Endothelial cell of umbilical vein (primary cell): Measurements from ENCODE around the gene STAB2. TPM values are rescaled to one million over a fixed set of nuclear protein-coding genes. Genes with fewer than 3 reads are reported as not detected.

Experiments
- BruUV-seq: library from RNA; stranded (reverse); fragments of 400-500 nt; replicated peaks from 2 replicates; lab custom pipeline; 2021; lab: Mats Ljungman, UMichigan
- CTCF ChIA-PET: fragments of 300-600, 350-600 bp; sonication (Branson Sonifier 250); formaldehyde crosslinking; loops from one replicate; lab custom pipeline; 2021; ENCODE audit warnings: antibody characterized with exemption, inconsistent platforms; lab: Charles Lee
- POLR2A ChIA-PET: fragments of 300-600, 350-600 bp; sonication (Branson Sonifier 250); formaldehyde crosslinking; loops from one replicate; lab custom pipeline; 2021; ENCODE audit warnings: antibody characterized with exemption, inconsistent platforms; lab: Charles Lee
- DNase-seq: peaks from one replicate; pipeline ENCODE4 v3.0.0-alpha.2; 2011; ENCODE audit warnings: low read depth, low spot score
- FAIRE-seq: peaks from 2 replicates; lab custom pipeline; 2011; peaks lifted over from hg19 to GRCh38; lab: Jason Lieb, UNC
- H2AFZ ChIP-seq: 2 replicates; pipeline ENCODE4 v1.6.0; 2012; ENCODE audit warnings: low read depth, low read length, control low read depth, inconsistent platforms
- H3K27ac ChIP-seq: 2 replicates; pipeline ENCODE4 v1.5.1; 2011; ENCODE audit warnings: low read depth, mild to moderate bottlenecking, control low read depth, low read length, moderate library complexity; ENCODE audit not compliant: insufficient read depth
- H3K27me3 ChIP-seq, 2 experiments: 2 replicates each; pipeline versions ENCODE4 v1.6.0 to v1.6.1; 2011; ENCODE audit warnings: low read length in 2 of 2, mixed read lengths in 1 of 2; ENCODE audit not compliant: control insufficient read depth in 2 of 2, insufficient read depth in 2 of 2
- H3K36me3 ChIP-seq, 2 experiments: 2 replicates in 1 of 2; 3 replicates in 1 of 2; pipeline ENCODE4 v1.5.1; 2011; ENCODE audit warnings: low read length in 2 of 2, mild to moderate bottlenecking in 1 of 2, moderate library complexity in 1 of 2; ENCODE audit not compliant: control insufficient read depth in 2 of 2, insufficient read depth in 2 of 2; ENCODE audit errors: extremely low read depth in 1 of 2
- H3K4me1 ChIP-seq: 3 replicates; pipeline ENCODE4 v1.5.1; 2011; ENCODE audit warnings: mild to moderate bottlenecking, low read length; ENCODE audit not compliant: control insufficient read depth, insufficient read depth; ENCODE audit errors: extremely low read depth
- H3K4me2 ChIP-seq: 2 replicates; pipeline ENCODE4 v1.6.1; 2011; ENCODE audit warnings: low read length, control low read depth, mixed read lengths; ENCODE audit not compliant: insufficient read depth
- H3K4me3 ChIP-seq, 3 experiments: fragments of 200-600 bp in 1 of 3; sonication (generic), shearing (Covaris generic) in 1 of 3; replicated peaks in 1 of 3; 2 replicates each; pipeline ENCODE4 v1.5.1; 2011 to 2016; ENCODE audit warnings: control low read depth in 3 of 3, low read length in 3 of 3, mild to moderate bottlenecking in 2 of 3, inconsistent platforms in 1 of 3, low read depth in 1 of 3, moderate library complexity in 1 of 3; ENCODE audit not compliant: insufficient read depth in 1 of 3
- H3K79me2 ChIP-seq: 2 replicates; pipeline ENCODE4 v1.6.0; 2012; ENCODE audit warnings: low read length, inconsistent platforms; ENCODE audit not compliant: control insufficient read depth, insufficient read depth
- H3K9ac ChIP-seq: replicated peaks from 2 replicates; pipeline ENCODE3; 2011; ENCODE audit warnings: low read length, control low read depth; ENCODE audit not compliant: insufficient read depth; ENCODE audit errors: extremely low read depth
- H3K9me1 ChIP-seq: replicated peaks from 3 replicates; pipeline ENCODE4 v1.6.0; 2011; ENCODE audit warnings: mild to moderate bottlenecking, low read length; ENCODE audit not compliant: control insufficient read depth, insufficient read depth; ENCODE audit errors: extremely low read depth
- H3K9me3 ChIP-seq: replicated peaks from 2 replicates; pipeline ENCODE4 v1.5.1; 2012; ENCODE audit warnings: low read length, inconsistent platforms; ENCODE audit not compliant: control insufficient read depth, insufficient read depth
- H4K20me1 ChIP-seq: replicated peaks from 2 replicates; pipeline ENCODE3; 2011; ENCODE audit warnings: mild to moderate bottlenecking, low read length; ENCODE audit not compliant: control insufficient read depth, insufficient read depth; ENCODE audit errors: extremely low read depth
- CTCF ChIP-seq, 2 donors: IDR thresholded peaks; 1 replicate in 1 of 2; 2 replicates in 1 of 2; pipeline ENCODE4 v1.5.1; 2011; ENCODE audit warnings: low read length in 2 of 2, mild to moderate bottlenecking in 2 of 2, moderate library complexity in 2 of 2, control low read depth in 1 of 2, inconsistent platforms in 1 of 2, low read depth in 1 of 2; ENCODE audit not compliant: insufficient read depth in 1 of 2; ENCODE audit errors: extremely low read depth in 1 of 2
- EZH2 ChIP-seq: IDR thresholded peaks from 2 replicates; pipeline ENCODE4 v1.6.1; 2012; ENCODE audit warnings: borderline replicate concordance, low read depth, mild to moderate bottlenecking, moderate library complexity, low read length, inconsistent platforms; ENCODE audit not compliant: severe bottlenecking
- FOS ChIP-seq: IDR thresholded peaks from 2 replicates; pipeline ENCODE4 v1.6.1; 2011; ENCODE audit warnings: mild to moderate bottlenecking, low read length, moderate library complexity, borderline replicate concordance; ENCODE audit not compliant: insufficient read depth
- GATA2 ChIP-seq: IDR thresholded peaks from 2 replicates; pipeline ENCODE4 v1.7.0; 2011; ENCODE audit warnings: low read depth, mild to moderate bottlenecking, moderate library complexity, mixed read lengths, low read length; ENCODE audit not compliant: insufficient read length, insufficient read depth
- JUN ChIP-seq: IDR thresholded peaks from 2 replicates; pipeline ENCODE4 v1.6.1; 2011; ENCODE audit warnings: borderline replicate concordance, low read depth; ENCODE audit not compliant: insufficient read length, insufficient read depth
- MAX ChIP-seq: IDR thresholded peaks from 2 replicates; pipeline ENCODE4 v1.6.1; 2011; ENCODE audit not compliant: insufficient read depth, insufficient read length
- MYC ChIP-seq: IDR thresholded peaks from one replicate; pipeline ENCODE4 v1.6.1; 2011; ENCODE audit warnings: mild to moderate bottlenecking, low read depth, low read length
- POLR2A ChIP-seq: IDR thresholded peaks from 2 replicates; pipeline ENCODE4 v1.6.1; 2012; ENCODE audit warnings: low read depth, mild to moderate bottlenecking, control low read depth, low read length
- POLR2AphosphoS5 ChIP-seq: IDR thresholded peaks from 2 replicates; pipeline ENCODE4 v1.6.1; 2012; ENCODE audit warnings: low read depth, mild to moderate bottlenecking, control low read depth, low read length, moderate library complexity; ENCODE audit not compliant: insufficient read depth
- dilution Hi-C: fragments of 300-500 bp; cut with MboI; formaldehyde crosslinking; loops from one replicate; pipeline ENCODE4 v1.15.0; 2019; ENCODE audit warnings: low sequenced_read_pairs; ENCODE audit not compliant: extremely low pct_ligation_motif_present
- intact Hi-C: fragments of 100-400 bp; cut with micrococcal nuclease; formaldehyde crosslinking; loops from one replicate; pipeline ENCODE4 v1.10.0; 2022
- polyA plus RNA-seq, 4 experiments: library from polyadenylated mRNA; depleted of rRNA in 3 of 4; stranded (reverse) in 3 of 4; unstranded in 1 of 4; fragments of >200 nt; gene quantifications; 2 replicates each; pipeline versions ENCODE4 v1.2.1 to v1.2.3, GENCODE V29; 2011 to 2012; ENCODE audit warnings: missing spikeins in 1 of 4
- total RNA-seq: library from RNA; stranded (reverse); gene quantifications from 2 replicates; pipeline ENCODE4 v1.2.3, GENCODE V29; 2021

STAB2 gene
- total and polyA plus RNA-seq, 2 donors (not counting 3 experiments of a cell fraction or from before 2014, with no cell fraction given) = 0.01 TPM; not detected in 1

- DNase-seq (no peak), FAIRE-seq (no peak)
- no peaks in the 10 kb centered on the region for H3K79me2 ChIP-seq
- no peak overlapping the region for H3K9ac ChIP-seq
- H3K4me2 ChIP-seq = no peak overlapping the region
- H3K9me1 ChIP-seq = no peaks in the 10 kb centered on the region
- intact Hi-C loops = no loop called here
- H2AFZ ChIP-seq = no peak overlapping the region
- no peaks in the 10 kb centered on the region for H3K9me3 ChIP-seq
- TF ChIP-seq MAX (no peak), POLR2AphosphoS5 (no peak), MYC (no peak), CTCF (IDR thresholded peaks at IDR 0.05; ENCODE audit: extremely low read depth in 1 of 2, insufficient read depth in 1 of 2, low read depth in 1 of 2, low read length in 2 of 2) (no peak), POLR2A (no peak), EZH2 (no peak), GATA2 (no peak), JUN (no peak), FOS (no peak)
- H3K27me3 ChIP-seq = no peaks in the 10 kb centered on the region
- H3K27ac ChIP-seq = no peak overlapping the region
- H3K4me1 ChIP-seq = no peaks in the 10 kb centered on the region
- H4K20me1 ChIP-seq = no peaks in the 10 kb centered on the region
- POLR2A ChIA-PET = no interaction called here
- no peaks in the 10 kb centered on the region for H3K36me3 ChIP-seq
- BruUV-seq = no TSS peak
- CTCF ChIA-PET = interaction anchor here (0.9 kb wide), 1 partner anchor 25 kb away, joined by 3 read pairs; no protein-coding TSS in a partner anchor
- H3K4me3 ChIP-seq = no peak overlapping the region
- dilution Hi-C loops = no loop called here
These were observed 36.6 kb downstream of the STAB2 start for GRCh38 chr12:103623716-103624115.
